Stimulated activated naive B cell treated with anti-CD40 and anti-IgM and Interleukin-4, amounts not matched to agents 10 μg/mL and 1 μg/mL and 100 μg/mL, for 72 hours (primary cell): Measurements from ENCODE around the gene HEPACAM.

Experiments used
- ATAC-seq, 2 donors: fragments of 150-1000 bp; cut with Tn5 transposase; replicated peaks; 2 replicates each; pipeline ENCODE4 v1.10.0; 2021; ENCODE audit warnings: moderate library complexity in 1 of 2
- DNase-seq: peaks from one replicate; pipeline ENCODE4 v3.0.0; 2021
- H3K27ac Mint-ChIP-seq: one replicate; pipeline ENCODE4 v1.8.0; 2022; ENCODE audit warnings: mild to moderate bottlenecking, mixed read lengths
- H3K27me3 Mint-ChIP-seq, 2 donors: one replicate each; pipeline ENCODE4 v1.8.0; 2022; ENCODE audit warnings: mixed read lengths in 2 of 2
- H3K36me3 Mint-ChIP-seq, 2 donors: one replicate each; pipeline ENCODE4 v1.8.0; 2022; ENCODE audit warnings: mixed read lengths in 2 of 2, mild to moderate bottlenecking in 1 of 2
- H3K4me1 Mint-ChIP-seq, 2 donors: one replicate each; pipeline ENCODE4 v1.8.0; 2022; ENCODE audit warnings: mixed read lengths in 2 of 2, mild to moderate bottlenecking in 1 of 2
- H3K4me3 Mint-ChIP-seq, 2 donors: one replicate each; pipeline ENCODE4 v1.8.0; 2022; ENCODE audit warnings: mild to moderate bottlenecking in 2 of 2, mixed read lengths in 2 of 2, moderate library complexity in 1 of 2
- H3K9me3 Mint-ChIP-seq, 2 donors: one replicate each; pipeline ENCODE4 v1.8.0; 2022; ENCODE audit warnings: mixed read lengths in 2 of 2, mild to moderate bottlenecking in 1 of 2

HEPACAM gene

GRCh38 chr11:124953753-124954589, 18.1 kb upstream of the HEPACAM start, which contains the start of gene CCDC15:
Gene CCDC15, plus strand, starts transcription at chr11:124954202. Its CDS starts 531 bp downstream, at chr11:124954733.
- H3K36me3 Mint-ChIP-seq: no peaks in the 10 kb centered on the region
- ATAC-seq: peak; percentile 99 to 100
- H3K27me3 Mint-ChIP-seq: no peaks in the 10 kb centered on the region

GRCh38 chr11:124951341-124951740, 15.5 kb upstream of the HEPACAM start:
- H3K4me1 Mint-ChIP-seq: no peaks in the 10 kb centered on the region
- no peak overlapping the region for H3K27ac Mint-ChIP-seq
- H3K4me3 Mint-ChIP-seq: no peak overlapping the region
- H3K9me3 Mint-ChIP-seq: peaks cover 9 to 12% of the 10 kb centered on the region in 2 donors
- H3K27me3 Mint-ChIP-seq: peaks cover 17 to 21% of the 10 kb centered on the region in 2 donors
- DNase-seq (no peak), ATAC-seq (no peak)
- peaks cover 0 to 7% of the 10 kb centered on the region in 2 donors for H3K36me3 Mint-ChIP-seq

More at GRCh38 chr11:124953753-124954589, 18.1 kb upstream of the HEPACAM start, which contains the start of gene CCDC15:
- no peaks in the 10 kb centered on the region for H3K9me3 Mint-ChIP-seq
- peak; percentile 90 for DNase-seq
- no peak within 1 kb of the TSS for H3K27ac Mint-ChIP-seq
- no peak within 1 kb of the TSS for H3K4me3 Mint-ChIP-seq
- no peaks in the 10 kb centered on the region for H3K4me1 Mint-ChIP-seq

DNA sequence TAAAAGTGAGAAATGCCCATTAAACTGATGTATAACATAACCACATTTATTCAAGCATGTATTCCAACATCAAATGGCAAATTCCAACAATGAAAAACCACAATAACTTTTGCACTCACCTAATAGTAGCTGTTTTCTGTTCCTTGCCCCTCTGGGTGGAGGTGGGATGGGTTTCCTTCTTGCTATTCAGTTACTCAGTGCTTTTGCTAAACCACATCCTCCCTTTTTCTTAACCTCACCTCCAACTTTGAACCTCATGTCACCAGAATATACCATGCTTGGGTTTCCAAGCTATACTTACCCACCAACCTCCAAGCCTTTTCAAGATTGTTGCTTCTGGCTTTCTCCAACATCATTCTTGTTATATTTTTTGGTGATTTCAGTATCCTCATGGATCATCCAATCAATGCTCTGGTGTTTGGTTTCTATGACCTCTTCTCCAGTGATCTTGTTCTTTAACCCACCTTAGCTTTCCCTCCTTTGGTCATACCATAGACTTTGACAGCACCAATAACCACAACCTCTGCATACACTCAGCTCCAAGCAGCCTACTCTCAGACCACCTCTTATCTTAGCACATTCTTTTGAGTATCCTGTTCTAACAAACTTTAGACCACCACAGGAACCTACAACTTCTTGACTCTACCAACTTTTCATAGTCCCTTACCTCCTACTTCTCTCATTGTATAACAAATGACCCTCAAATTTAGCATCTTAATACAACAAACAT, 14.9 kb upstream of the HEPACAM start:
- ATAC-seq (no peak), DNase-seq (no peak)
- Mint-ChIP-seq H3K27ac (no peak overlapping the region), H3K36me3 (peaks cover 0 to 7% of the 10 kb centered on the region in 2 donors), H3K4me1 (no peaks in the 10 kb centered on the region), H3K4me3 (no peak overlapping the region), H3K9me3 (peaks cover 9 to 12% of the 10 kb centered on the region in 2 donors), H3K27me3 (peaks cover 23 to 24% of the 10 kb centered on the region in 2 donors)

DNA sequence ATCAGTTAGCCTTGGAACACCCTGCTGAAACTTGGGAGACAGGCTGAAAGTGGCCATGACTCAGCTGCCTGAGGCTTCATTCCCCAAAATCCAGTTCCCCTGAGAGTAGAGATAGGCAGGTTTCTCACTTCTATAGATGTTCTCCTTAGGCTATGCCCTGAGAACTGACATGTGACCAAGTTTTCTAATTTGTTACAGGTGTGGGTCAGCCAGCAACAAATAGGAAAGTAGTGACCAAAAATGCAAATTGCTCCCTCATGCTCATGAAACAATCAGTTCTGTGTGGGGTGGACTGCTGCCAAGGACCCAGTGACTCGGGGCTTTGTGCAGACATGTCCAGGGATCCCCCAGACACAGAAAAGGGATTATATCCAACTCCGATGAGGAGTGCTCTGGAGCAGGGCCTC, 10.9 kb upstream of the HEPACAM start:
- no peak for ATAC-seq
- Mint-ChIP-seq H3K4me3 (no peak overlapping the region), H3K27me3 (peaks cover 30% of the 10 kb centered on the region in 2 donors), H3K4me1 (no peaks in the 10 kb centered on the region), H3K27ac (no peak overlapping the region), H3K36me3 (peaks cover 0 to 7% of the 10 kb centered on the region in 2 donors), H3K9me3 (peaks cover 9 to 12% of the 10 kb centered on the region in 2 donors)
- DNase-seq: no peak

- Mint-ChIP-seq H3K36me3 (peaks cover 0 to 7% of the 10 kb centered on the region in 2 donors), H3K27ac (no peak overlapping the region), H3K4me1 (no peaks in the 10 kb centered on the region), H3K9me3 (peaks cover 9 to 12% of the 10 kb centered on the region in 2 donors), H3K27me3 (peaks cover 30 to 34% of the 10 kb centered on the region in 2 donors), H3K4me3 (no peak overlapping the region)
- no peak for ATAC-seq
- DNase-seq: no peak
Observed at GRCh38 chr11:124945826-124946225, 10.0 kb upstream of the HEPACAM start.

DNA sequence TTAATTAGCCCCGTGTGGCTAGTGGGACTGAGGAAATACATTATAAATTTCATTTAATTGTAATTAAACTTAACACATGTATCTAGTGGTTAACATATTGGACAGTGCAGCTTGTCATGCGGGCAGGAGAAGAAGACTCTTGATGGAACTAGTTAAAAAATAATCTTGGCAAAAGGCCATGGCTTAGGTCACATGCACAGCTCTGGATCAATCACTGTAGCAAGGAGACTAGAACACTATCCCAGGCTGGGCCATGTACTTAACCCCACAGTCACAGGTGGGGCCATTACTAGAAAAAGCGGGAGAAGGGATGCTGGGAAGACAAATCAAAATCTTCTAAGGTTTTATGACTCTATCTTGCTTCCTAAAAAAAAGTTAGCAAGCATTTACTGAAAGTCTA, 8.7 kb upstream of the HEPACAM start:
- no peaks in the 10 kb centered on the region for H3K4me1 Mint-ChIP-seq
- peaks cover 0 to 7% of the 10 kb centered on the region in 2 donors for H3K36me3 Mint-ChIP-seq
- peaks cover 36 to 39% of the 10 kb centered on the region in 2 donors for H3K27me3 Mint-ChIP-seq
- no peak overlapping the region for H3K4me3 Mint-ChIP-seq
- no peak overlapping the region for H3K27ac Mint-ChIP-seq
- no peak for DNase-seq
- H3K9me3 Mint-ChIP-seq: peaks cover 9 to 12% of the 10 kb centered on the region in 2 donors
- ATAC-seq: no peak

DNA sequence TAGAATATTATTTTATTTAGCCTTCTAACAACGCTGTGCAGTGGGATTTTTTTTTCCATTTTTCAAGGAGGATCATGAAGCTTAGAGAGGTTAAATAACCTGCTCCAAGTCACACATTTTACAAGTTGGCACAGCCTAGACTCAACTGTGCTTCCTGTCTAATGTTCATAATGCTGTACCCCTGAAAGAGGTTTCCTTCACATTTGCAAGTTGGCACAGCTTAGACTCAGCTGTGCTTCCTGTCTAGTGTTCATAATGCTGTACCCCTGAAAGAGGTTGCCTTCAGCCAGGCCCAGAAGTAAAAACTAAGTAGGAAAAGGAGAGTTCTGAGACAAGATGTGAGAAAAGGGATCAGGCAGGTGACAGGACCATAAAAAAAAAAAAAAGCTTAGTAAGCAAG, 7.9 kb upstream of the HEPACAM start:
- no peak for ATAC-seq

DNA sequence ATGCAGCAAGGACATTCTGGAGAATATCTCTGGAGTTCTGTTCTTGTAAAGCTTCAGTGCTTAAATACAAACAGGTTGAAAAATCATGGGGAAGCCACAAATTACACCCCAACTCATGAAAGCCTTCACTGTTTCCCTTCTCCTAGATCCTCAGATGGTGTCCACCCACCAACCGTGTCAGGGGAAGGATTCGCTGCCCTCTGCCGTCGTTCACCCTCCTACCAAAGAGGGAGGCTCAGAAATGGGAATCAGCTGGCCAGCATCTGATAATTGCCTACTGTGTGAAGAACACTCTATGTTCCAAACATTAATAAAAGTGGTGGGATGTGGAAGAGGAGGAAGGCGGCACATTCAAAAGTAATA, 7.4 kb upstream of the HEPACAM start:
- Mint-ChIP-seq H3K27me3 (peaks cover 33 to 43% of the 10 kb centered on the region in 2 donors), H3K9me3 (peaks cover 5 to 6% of the 10 kb centered on the region in 2 donors), H3K4me3 (no peak overlapping the region), H3K27ac (no peak overlapping the region), H3K36me3 (peaks cover 0 to under 1% of the 10 kb centered on the region in 2 donors), H3K4me1 (no peaks in the 10 kb centered on the region)
- DNase-seq (no peak), ATAC-seq (no peak)

More for the DNA sequence above, 7.9 kb upstream of the HEPACAM start:
- H3K36me3 Mint-ChIP-seq: peaks cover 0 to 6% of the 10 kb centered on the region in 2 donors
- no peak for DNase-seq
- H3K27ac Mint-ChIP-seq: no peak overlapping the region
- no peak overlapping the region for H3K4me3 Mint-ChIP-seq
- peaks cover 9 to 11% of the 10 kb centered on the region in 2 donors for H3K9me3 Mint-ChIP-seq
- no peaks in the 10 kb centered on the region for H3K4me1 Mint-ChIP-seq
- H3K27me3 Mint-ChIP-seq: peaks cover 34 to 43% of the 10 kb centered on the region in 2 donors

DNA sequence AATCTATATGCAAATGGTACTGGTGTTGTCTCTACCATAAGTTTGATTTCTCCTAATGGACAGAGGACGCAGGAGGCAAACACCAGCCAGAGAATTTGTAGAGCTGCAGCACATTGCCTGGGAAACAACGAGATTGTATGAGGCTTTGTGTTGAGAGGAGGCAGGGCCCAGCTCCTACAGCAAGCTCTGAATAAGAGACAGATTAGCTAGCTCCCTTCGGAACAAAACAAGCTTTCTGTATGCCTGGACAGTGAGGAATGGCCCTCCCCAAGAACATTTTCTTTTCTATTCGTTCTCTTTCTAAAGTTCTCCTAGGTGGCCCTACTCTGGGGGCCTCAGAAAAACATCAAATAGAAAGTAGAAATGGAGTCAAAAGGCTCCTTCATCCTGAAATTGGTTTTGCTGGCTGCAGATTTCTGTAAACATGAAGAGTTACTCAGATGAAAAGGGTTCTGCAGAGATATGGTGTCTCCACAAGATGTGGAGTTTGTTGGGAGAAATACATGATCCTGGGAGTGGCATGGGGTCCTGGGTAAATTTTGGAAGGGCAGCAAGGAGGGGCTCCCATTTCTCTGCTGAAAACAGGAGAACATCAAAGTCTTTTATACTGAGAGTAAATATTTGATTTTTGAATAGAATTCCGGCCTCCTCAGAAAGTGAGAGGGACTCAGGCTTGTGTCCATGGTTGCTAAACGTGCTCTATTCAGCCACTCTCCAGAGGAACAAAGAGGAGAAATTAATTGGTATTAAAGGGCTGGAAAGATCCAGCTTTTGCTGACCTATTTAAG, 6.8 kb upstream of the HEPACAM start:
- H3K27me3 Mint-ChIP-seq: peaks cover 31 to 42% of the 10 kb centered on the region in 2 donors

DNA sequence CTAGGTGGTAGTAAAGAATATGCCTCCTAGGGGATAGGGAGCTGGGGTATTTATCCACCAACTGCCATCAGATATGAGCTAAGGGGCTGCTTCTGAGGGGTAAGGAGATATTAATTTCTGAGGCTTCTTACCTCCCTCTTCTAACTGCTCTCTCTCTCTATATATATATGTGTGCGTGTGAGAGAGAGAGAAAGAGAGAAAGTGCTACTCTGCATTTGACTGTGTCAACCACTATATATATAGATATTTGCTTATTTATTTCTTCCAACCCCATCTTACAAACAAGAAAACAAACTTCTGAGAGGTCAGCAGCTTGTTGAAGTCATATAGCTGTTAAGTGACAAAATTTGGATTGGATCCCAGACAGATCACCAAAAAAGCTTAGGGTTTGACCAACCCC, 5.9 kb upstream of the HEPACAM start:
- H3K27me3 Mint-ChIP-seq: peaks cover 32 to 46% of the 10 kb centered on the region in 2 donors
- H3K4me3 Mint-ChIP-seq: no peak overlapping the region
- no peaks in the 10 kb centered on the region for H3K4me1 Mint-ChIP-seq
- no peaks in the 10 kb centered on the region for H3K9me3 Mint-ChIP-seq
- ATAC-seq (no peak), DNase-seq (no peak)
- no peak overlapping the region for H3K27ac Mint-ChIP-seq
- H3K36me3 Mint-ChIP-seq: no peaks in the 10 kb centered on the region

More for the DNA sequence above, 6.8 kb upstream of the HEPACAM start:
- Mint-ChIP-seq H3K4me1 (no peaks in the 10 kb centered on the region), H3K9me3 (peaks cover 0 to 2% of the 10 kb centered on the region in 2 donors), H3K4me3 (no peak overlapping the region), H3K27ac (no peak overlapping the region), H3K36me3 (no peaks in the 10 kb centered on the region)
- ATAC-seq (no peak), DNase-seq (no peak)

- Mint-ChIP-seq H3K27me3 (peaks cover 31 to 50% of the 10 kb centered on the region in 2 donors), H3K4me1 (no peaks in the 10 kb centered on the region), H3K9me3 (no peaks in the 10 kb centered on the region), H3K27ac (no peak overlapping the region), H3K36me3 (no peaks in the 10 kb centered on the region), H3K4me3 (no peak overlapping the region)
- ATAC-seq (no peak), DNase-seq (no peak)
Observed at GRCh38 chr11:124938970-124939369, 3.1 kb upstream of the HEPACAM start.

GRCh38 chr11:124938206-124938765, 2.4 kb upstream of the HEPACAM start:
- H3K4me1 Mint-ChIP-seq: no peaks in the 10 kb centered on the region
- no peak overlapping the region for H3K27ac Mint-ChIP-seq
- no peak for ATAC-seq
- no peaks in the 10 kb centered on the region for H3K9me3 Mint-ChIP-seq
- H3K4me3 Mint-ChIP-seq: no peak overlapping the region
- peaks cover 31 to 50% of the 10 kb centered on the region in 2 donors for H3K27me3 Mint-ChIP-seq
- no peaks in the 10 kb centered on the region for H3K36me3 Mint-ChIP-seq
- no peak for DNase-seq

DNA sequence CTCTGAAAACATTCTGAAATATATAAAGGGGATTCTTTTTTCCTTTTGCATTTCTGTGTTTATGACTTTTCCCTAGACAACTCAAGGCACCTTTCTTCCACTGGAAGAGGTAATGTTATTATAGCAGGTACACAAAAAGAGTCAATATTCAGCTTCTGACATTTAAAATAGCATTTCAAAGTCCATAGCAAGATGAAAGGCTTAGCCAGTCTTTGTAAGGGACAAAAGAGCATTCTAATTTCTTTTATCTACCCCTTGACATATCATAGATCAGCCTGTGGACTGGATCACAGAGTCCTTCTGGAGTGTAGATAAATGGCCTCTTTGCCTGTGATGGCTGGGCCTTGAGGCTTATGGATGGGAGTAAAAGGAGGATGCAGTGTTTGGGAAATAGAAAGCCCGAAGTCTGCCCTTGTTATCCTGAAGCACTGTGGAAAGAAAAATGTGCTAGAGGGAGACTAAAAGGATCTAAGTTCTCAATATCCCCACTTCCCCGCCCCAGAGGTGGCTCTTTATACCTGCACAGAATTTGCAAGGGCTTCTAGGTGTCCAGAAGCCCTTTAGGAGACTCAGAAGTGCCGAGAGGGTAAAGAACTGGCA, 1.6 kb upstream of the HEPACAM start:
- Mint-ChIP-seq H3K9me3 (no peaks in the 10 kb centered on the region), H3K27ac (no peak overlapping the region), H3K4me1 (no peaks in the 10 kb centered on the region), H3K4me3 (no peak overlapping the region), H3K27me3 (peaks cover 26 to 44% of the 10 kb centered on the region in 2 donors), H3K36me3 (no peaks in the 10 kb centered on the region)
- ATAC-seq (no peak), DNase-seq (no peak)
